Metanephros (tissue), 2 donors: Measurements from ENCODE around the gene ZFP57. TPM values are rescaled to one million over a fixed set of nuclear protein-coding genes. Genes with fewer than 3 reads are reported as not detected.

Experiments used
- small RNA-seq: library from RNA; depleted of rRNA; stranded (forward); fragments of <200 nt; gene quantifications from one replicate; pipeline ENCODE3, GENCODE V24; 2014; ENCODE audit warnings: low replicate concordance
- total RNA-seq: library from RNA; depleted of rRNA; stranded (reverse); fragments of >200 nt; gene quantifications from one replicate; pipeline ENCODE4 v1.2.3, GENCODE V29; 2014

Gene ZFP57
- total RNA-seq: not detected

GRCh38 chr6:29680904-29681303 lies at the start of gene ZFP57:
Gene ZFP57, minus strand, starts transcription at chr6:29681152. Its CDS starts 4,149 bp downstream, at chr6:29677003.

GRCh38 chr6:29723262-29723665 lies 42.3 kb upstream of the ZFP57 start, which contains the start of gene HLA-F:
Gene HLA-F, plus strand, starts transcription at chr6:29723434. Its CDS starts 30 bp downstream, at chr6:29723464.

GRCh38 chr6:29656798-29657197 lies 24.2 kb downstream of the ZFP57 start, which contains the start of gene MOG:
Gene MOG, plus strand, starts transcription at chr6:29657092. Its CDS starts 118 bp downstream, at chr6:29657210.

GRCh38 chr6:29632789-29633533 lies 48.0 kb downstream of the ZFP57 start, which contains the start of gene GABBR1:
Gene GABBR1, minus strand, starts transcription at chr6:29633183. Its CDS starts 798 bp downstream, at chr6:29632385.

Small RNA genes lying within 50 kb of the gene (small RNA-seq; reads per million reads assigned to genes)
- 0.09 reads per million for gene SUMO2P1

Other genes starting within 250 kb of the ZFP57 start
- gene OR10C1, start 241.8 kb downstream of the ZFP57 start, total RNA-seq: not detected
- not detected for gene OR11A1, start 224.1 kb downstream of the ZFP57 start, total RNA-seq
- not detected for gene OR2H1, start 224.0 kb downstream of the ZFP57 start, total RNA-seq
- not detected for gene MAS1L, start 193.2 kb downstream of the ZFP57 start, total RNA-seq
- 1.1 TPM for gene UBD, start 121.4 kb downstream of the ZFP57 start, total RNA-seq
- not detected for gene OR2H2, start 96.0 kb downstream of the ZFP57 start, total RNA-seq
- gene GABBR1, start 48.0 kb downstream of the ZFP57 start, total RNA-seq: 45.4 TPM
- gene MOG, start 24.1 kb downstream of the ZFP57 start, total RNA-seq: not detected
- 31.5 TPM for gene HLA-F, start 42.3 kb upstream of the ZFP57 start, total RNA-seq
- not detected for gene HLA-G, start 146.7 kb upstream of the ZFP57 start, total RNA-seq